Astrocyte (in vitro differentiated cells and primary cell): Measurements from ENCODE around the gene GALNT17. TPM values are rescaled to one million over a fixed set of nuclear protein-coding genes. Genes with fewer than 3 reads are reported as not detected.

ENCODE experiments used
- DNase-seq: peaks from one replicate; pipeline ENCODE4 v3.0.0-alpha.2; 2010; ENCODE audit warnings: low read depth
- FAIRE-seq: peaks from 2 replicates; lab custom pipeline; 2011; peaks lifted over from hg19 to GRCh38; lab: Jason Lieb, UNC
- H2AFZ ChIP-seq: 2 replicates; pipeline ENCODE4 v1.6.0; 2012; ENCODE audit warnings: low read depth, low read length, inconsistent platforms
- H3K27ac ChIP-seq: 2 replicates; pipeline ENCODE4 v1.5.1; 2011; ENCODE audit warnings: low read depth, low read length, inconsistent platforms
- H3K27me3 ChIP-seq: 2 replicates; pipeline ENCODE4 v1.6.0; 2011; ENCODE audit warnings: low read length, inconsistent platforms; ENCODE audit not compliant: insufficient read depth
- H3K36me3 ChIP-seq: 2 replicates; pipeline ENCODE4 v1.5.1; 2011; ENCODE audit warnings: low read length, inconsistent platforms; ENCODE audit not compliant: insufficient read depth
- H3K4me1 ChIP-seq: 2 replicates; pipeline ENCODE4 v1.5.1; 2011; ENCODE audit warnings: low read length, inconsistent platforms; ENCODE audit not compliant: insufficient read depth
- H3K4me2 ChIP-seq: 2 replicates; pipeline ENCODE4 v1.6.0; 2012; ENCODE audit warnings: low read length, inconsistent platforms
- H3K4me3 ChIP-seq: 2 replicates; pipeline ENCODE4 v1.5.1; 2011; ENCODE audit warnings: low read depth, mild to moderate bottlenecking, low read length, inconsistent platforms; ENCODE audit not compliant: insufficient read depth
- H3K79me2 ChIP-seq: 2 replicates; pipeline ENCODE4 v1.6.0; 2012; ENCODE audit warnings: mild to moderate bottlenecking, low read length, inconsistent platforms; ENCODE audit not compliant: insufficient read depth
- H3K9ac ChIP-seq: 2 replicates; pipeline ENCODE4 v1.6.0; 2012; ENCODE audit warnings: mild to moderate bottlenecking, low read length, inconsistent platforms
- H3K9me3 ChIP-seq: 2 replicates; pipeline ENCODE4 v1.5.1; 2012; ENCODE audit warnings: low read depth, mild to moderate bottlenecking, low read length, inconsistent platforms; ENCODE audit not compliant: insufficient read depth
- H4K20me1 ChIP-seq: 2 replicates; pipeline ENCODE4 v1.6.0; 2012; ENCODE audit warnings: low read length, inconsistent platforms; ENCODE audit not compliant: insufficient read depth
- H3K27ac Mint-ChIP-seq: one replicate; pipeline ENCODE4 v1.8.0; 2021; ENCODE audit warnings: mild to moderate bottlenecking, mixed read lengths; ENCODE audit not compliant: unreplicated experiment
- H3K27me3 Mint-ChIP-seq: one replicate; pipeline ENCODE4 v1.8.0; 2021; ENCODE audit warnings: low read depth, mixed read lengths; ENCODE audit not compliant: unreplicated experiment
- H3K36me3 Mint-ChIP-seq: one replicate; pipeline ENCODE4 v1.8.0; 2021; ENCODE audit warnings: low read depth, mixed read lengths; ENCODE audit not compliant: unreplicated experiment
- H3K4me1 Mint-ChIP-seq: one replicate; pipeline ENCODE4 v1.8.0; 2021; ENCODE audit warnings: low read depth, mixed read lengths; ENCODE audit not compliant: unreplicated experiment
- H3K4me3 Mint-ChIP-seq: one replicate; pipeline ENCODE4 v1.8.0; 2021; ENCODE audit warnings: mild to moderate bottlenecking, moderate library complexity, mixed read lengths; ENCODE audit not compliant: unreplicated experiment
- H3K9me3 Mint-ChIP-seq: one replicate; pipeline ENCODE4 v1.8.0; 2021; ENCODE audit warnings: mild to moderate bottlenecking, mixed read lengths; ENCODE audit not compliant: unreplicated experiment
- EZH2 ChIP-seq: IDR thresholded peaks from 2 replicates; pipeline ENCODE4 v1.6.1; 2012; ENCODE audit warnings: mild to moderate bottlenecking, low read length, inconsistent platforms; ENCODE audit not compliant: insufficient read depth
- total RNA-seq: library from RNA; stranded (reverse); gene quantifications from 2 replicates; pipeline ENCODE4 v1.2.1, GENCODE V29; 2021
- TF ChIP-seq, protein P1 (sequence below): IDR thresholded peaks from 2 replicates; pipeline ENCODE4 v1.5.1; 2011; ENCODE audit warnings: low read depth, mild to moderate bottlenecking, inconsistent platforms, low read length, moderate library complexity; ENCODE audit not compliant: insufficient read depth

The GALNT17 gene
- total RNA-seq, 1 donor from 2014 or later = 7.8 TPM

GRCh38 chr7:71541707-71542353 lies 409.9 kb downstream of the GALNT17 start:
- H3K36me3 Mint-ChIP-seq = no peaks in the 10 kb centered on the region
- no peak overlapping the region for H3K4me3 Mint-ChIP-seq
- FAIRE-seq (no peak), DNase-seq (no peak)
- Histone ChIP-seq H3K36me3 (no peaks in the 10 kb centered on the region), H3K27me3 (no peaks in the 10 kb centered on the region), H4K20me1 (no peaks in the 10 kb centered on the region), H3K4me1 (no peaks in the 10 kb centered on the region), H3K9me3 (no peaks in the 10 kb centered on the region), H3K27ac (no peak overlapping the region), H3K4me3 (no peak overlapping the region), H3K4me2 (no peak overlapping the region), H3K9ac (no peak overlapping the region), H3K79me2 (no peaks in the 10 kb centered on the region), H2AFZ (no peak overlapping the region)
- H3K4me1 Mint-ChIP-seq = no peaks in the 10 kb centered on the region
- peaks cover 2% of the 10 kb centered on the region for H3K9me3 Mint-ChIP-seq
- H3K27me3 Mint-ChIP-seq = peaks cover 7% of the 10 kb centered on the region
- TF ChIP-seq EZH2 = no peak
- TF ChIP-seq, protein P1, sequence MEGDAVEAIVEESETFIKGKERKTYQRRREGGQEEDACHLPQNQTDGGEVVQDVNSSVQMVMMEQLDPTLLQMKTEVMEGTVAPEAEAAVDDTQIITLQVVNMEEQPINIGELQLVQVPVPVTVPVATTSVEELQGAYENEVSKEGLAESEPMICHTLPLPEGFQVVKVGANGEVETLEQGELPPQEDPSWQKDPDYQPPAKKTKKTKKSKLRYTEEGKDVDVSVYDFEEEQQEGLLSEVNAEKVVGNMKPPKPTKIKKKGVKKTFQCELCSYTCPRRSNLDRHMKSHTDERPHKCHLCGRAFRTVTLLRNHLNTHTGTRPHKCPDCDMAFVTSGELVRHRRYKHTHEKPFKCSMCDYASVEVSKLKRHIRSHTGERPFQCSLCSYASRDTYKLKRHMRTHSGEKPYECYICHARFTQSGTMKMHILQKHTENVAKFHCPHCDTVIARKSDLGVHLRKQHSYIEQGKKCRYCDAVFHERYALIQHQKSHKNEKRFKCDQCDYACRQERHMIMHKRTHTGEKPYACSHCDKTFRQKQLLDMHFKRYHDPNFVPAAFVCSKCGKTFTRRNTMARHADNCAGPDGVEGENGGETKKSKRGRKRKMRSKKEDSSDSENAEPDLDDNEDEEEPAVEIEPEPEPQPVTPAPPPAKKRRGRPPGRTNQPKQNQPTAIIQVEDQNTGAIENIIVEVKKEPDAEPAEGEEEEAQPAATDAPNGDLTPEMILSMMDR = no peak
- H3K27ac Mint-ChIP-seq = no peak overlapping the region

- no peak overlapping the region for H3K27ac ChIP-seq
- Mint-ChIP-seq H3K9me3 (no peaks in the 10 kb centered on the region), H3K27me3 (no peaks in the 10 kb centered on the region), H3K4me3 (no peak overlapping the region), H3K27ac (no peak overlapping the region), H3K4me1 (peaks cover under 1% of the 10 kb centered on the region), H3K36me3 (no peaks in the 10 kb centered on the region)
- H3K27me3 ChIP-seq = no peaks in the 10 kb centered on the region
- DNase-seq (no peak), FAIRE-seq (no peak)
- no peaks in the 10 kb centered on the region for H3K79me2 ChIP-seq
- no peaks in the 10 kb centered on the region for H4K20me1 ChIP-seq
- no peaks in the 10 kb centered on the region for H3K36me3 ChIP-seq
- TF ChIP-seq, protein P1 = no peak
- no peak for TF ChIP-seq EZH2
- no peaks in the 10 kb centered on the region for H3K4me1 ChIP-seq
- H3K9me3 ChIP-seq = no peaks in the 10 kb centered on the region
- H3K9ac ChIP-seq = no peak overlapping the region
- no peak overlapping the region for H3K4me2 ChIP-seq
- H2AFZ ChIP-seq = no peak overlapping the region
- no peak overlapping the region for H3K4me3 ChIP-seq
Measured at GRCh38 chr7:71543396-71543795, 411.5 kb downstream of the GALNT17 start.

DNA sequence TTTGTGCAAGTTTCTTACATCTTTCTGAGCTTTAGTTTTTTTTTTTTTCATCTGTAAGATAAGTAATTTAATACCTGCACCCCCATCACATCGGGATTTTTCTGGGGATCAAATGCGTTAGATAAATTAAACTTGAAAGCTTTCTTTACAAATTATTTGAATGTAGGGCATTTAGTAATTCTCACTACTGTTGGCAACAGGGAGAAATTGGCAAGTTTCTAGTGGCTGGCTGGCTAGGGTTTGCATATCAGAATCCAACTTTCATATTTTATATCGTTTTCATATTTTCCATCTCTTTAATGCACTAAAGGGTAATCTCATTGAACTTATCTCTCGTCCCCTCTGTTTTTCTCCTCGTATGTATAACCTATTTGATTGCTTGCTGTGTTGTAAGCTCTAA lies 412.9 kb downstream of the GALNT17 start:
- no peak overlapping the region for H3K27ac Mint-ChIP-seq
- Histone ChIP-seq H3K9ac (no peak overlapping the region), H3K79me2 (no peaks in the 10 kb centered on the region), H3K4me2 (no peak overlapping the region), H3K27ac (no peak overlapping the region), H3K4me1 (no peaks in the 10 kb centered on the region), H3K27me3 (no peaks in the 10 kb centered on the region), H2AFZ (no peak overlapping the region), H3K4me3 (no peak overlapping the region), H3K9me3 (no peaks in the 10 kb centered on the region), H4K20me1 (no peaks in the 10 kb centered on the region), H3K36me3 (no peaks in the 10 kb centered on the region)
- no peaks in the 10 kb centered on the region for H3K27me3 Mint-ChIP-seq
- FAIRE-seq (no peak), DNase-seq (no peak)
- TF ChIP-seq, protein P1 = no peak
- TF ChIP-seq EZH2 = no peak
- no peaks in the 10 kb centered on the region for H3K9me3 Mint-ChIP-seq
- no peaks in the 10 kb centered on the region for H3K36me3 Mint-ChIP-seq
- no peak overlapping the region for H3K4me3 Mint-ChIP-seq
- H3K4me1 Mint-ChIP-seq = peaks cover 9% of the 10 kb centered on the region
